NCI-H2081 (cell line): ENCODE results near the gene PPFIBP1.
"Not testable (repeated sequence)": the region's sequence is repeated elsewhere in the genome, so short reads cannot be mapped to it uniquely, and the experiment has no call there.

ENCODE experiments used
- DNase-seq, 2 experiments: peaks; one replicate each; lab custom pipeline; 2025; lab: John Stamatoyannopoulos, UW

PPFIBP1 gene

GRCh38 chr12:27542628-27543027 is 18.6 kb downstream of the PPFIBP1 start:
- no peak for DNase-seq

- DNase-seq, result not testable (repeated sequence)
These were observed 20.9 kb downstream of the PPFIBP1 start for GRCh38 chr12:27544858-27545257.

- DNase-seq, result no peak
These were observed 21.7 kb downstream of the PPFIBP1 start for GRCh38 chr12:27545665-27546064.

GRCh38 chr12:27547592-27547991 is 23.6 kb downstream of the PPFIBP1 start:
- DNase-seq, result no peak

- no peak for DNase-seq
These were observed 24.5 kb downstream of the PPFIBP1 start for GRCh38 chr12:27548301-27549199.

- no peak for DNase-seq
These were observed 25.3 kb downstream of the PPFIBP1 start for GRCh38 chr12:27549236-27549800.

- peak; percentile 29 to 65 for DNase-seq
These were observed 26.0 kb downstream of the PPFIBP1 start for GRCh38 chr12:27549801-27550652.

- DNase-seq, result no peak
These were observed 26.6 kb downstream of the PPFIBP1 start for GRCh38 chr12:27550653-27550975.

- DNase-seq, result no peak
These were observed 27.3 kb downstream of the PPFIBP1 start for GRCh38 chr12:27551172-27551840.

GRCh38 chr12:27552235-27552634 is 28.2 kb downstream of the PPFIBP1 start:
- no peak for DNase-seq

GRCh38 chr12:27552886-27553560 is 29.0 kb downstream of the PPFIBP1 start:
- DNase-seq, result no peak

- no peak for DNase-seq
These were observed 29.9 kb downstream of the PPFIBP1 start for GRCh38 chr12:27553941-27554340.

- peak in 1 of 2 experiments; percentile 6 for DNase-seq
These were observed 30.6 kb downstream of the PPFIBP1 start for GRCh38 chr12:27554421-27555186.

GRCh38 chr12:27555361-27555760 is 31.4 kb downstream of the PPFIBP1 start:
- no peak for DNase-seq

GRCh38 chr12:27555925-27556778 is 32.1 kb downstream of the PPFIBP1 start:
- no peak for DNase-seq

- no peak for DNase-seq
These were observed 36.1 kb downstream of the PPFIBP1 start for GRCh38 chr12:27560126-27560525.

GRCh38 chr12:27561535-27562350 is 37.7 kb downstream of the PPFIBP1 start:
- DNase-seq, result no peak

GRCh38 chr12:27564612-27565213 is 40.7 kb downstream of the PPFIBP1 start:
- DNase-seq, result no peak
